ENCODE measurements around the gene RAMP3.

RAMP3 gene

DNA sequence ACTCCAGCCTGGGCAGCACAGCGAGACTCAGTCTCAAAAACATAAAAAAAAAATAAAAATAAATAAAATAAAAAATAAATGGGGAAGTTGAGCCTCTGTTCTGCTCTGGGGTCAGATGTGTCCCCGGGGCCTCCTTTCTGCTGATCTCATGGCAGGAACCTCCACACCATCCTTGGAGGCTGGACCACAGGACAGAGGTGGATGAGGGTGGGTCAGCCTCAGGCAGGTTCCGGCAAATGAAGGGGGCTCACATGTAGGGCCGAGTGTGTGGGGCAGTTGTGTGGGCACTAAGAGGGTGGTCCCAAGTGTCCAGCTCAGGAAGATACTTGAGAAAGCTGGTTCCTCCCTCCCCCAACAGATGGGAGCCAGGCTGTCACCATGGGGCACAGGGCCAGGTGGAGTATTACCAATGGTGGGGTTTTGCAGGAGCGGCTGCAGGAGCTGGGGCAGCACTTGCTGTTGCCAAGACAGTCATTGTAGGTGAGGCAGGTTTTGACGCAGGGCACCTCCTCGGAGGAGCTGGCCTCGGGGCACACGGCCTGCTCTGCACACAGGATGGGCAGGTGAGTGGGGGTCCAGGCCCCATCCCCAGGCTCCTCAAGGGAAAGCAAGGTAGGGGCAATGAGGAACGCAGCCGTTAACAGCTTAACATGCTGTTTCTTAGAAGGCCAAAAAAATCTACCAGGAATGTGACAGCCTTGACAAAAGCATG is 32.2 kb upstream of the RAMP3 start:
- no peak for DNase-seq (ENCODE audit: extremely low read depth, low read depth)
- no peak for TF ChIP-seq CTCF (IDR thresholded peaks at IDR 0.05; ENCODE audit: low read depth, low read length)

DNA sequence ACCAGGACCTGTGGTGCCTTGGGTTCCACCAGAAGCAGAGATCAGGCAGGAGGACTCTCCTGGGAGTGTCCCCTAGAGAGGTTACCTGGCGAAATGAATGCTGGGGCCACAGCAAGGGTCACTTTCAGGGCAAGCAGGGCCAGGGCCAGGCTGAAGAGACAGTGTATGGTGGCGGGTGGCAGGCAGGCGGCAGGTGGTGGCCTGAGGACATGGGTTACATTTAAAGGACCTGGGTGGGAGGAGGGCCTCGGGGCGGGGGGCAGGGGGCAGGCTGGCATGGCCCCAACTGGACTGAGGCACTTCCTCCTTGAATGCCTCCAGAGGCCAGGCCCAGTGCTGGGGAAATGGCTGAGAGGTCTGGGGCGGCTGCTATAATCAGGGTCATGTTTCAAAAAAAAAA is 31.4 kb upstream of the RAMP3 start:
- DNase-seq (ENCODE audit: extremely low read depth, low read depth), result no peak
- no peak for TF ChIP-seq CTCF (IDR thresholded peaks at IDR 0.05; ENCODE audit: low read depth, low read length)

GRCh38 chr7:45126920-45127319 is 30.7 kb upstream of the RAMP3 start:
- no peak for TF ChIP-seq CTCF (IDR thresholded peaks at IDR 0.05; ENCODE audit: low read depth, low read length)
- no peak for DNase-seq (ENCODE audit: extremely low read depth, low read depth)

GRCh38 chr7:45129181-45129800 is 28.3 kb upstream of the RAMP3 start:
- DNase-seq (ENCODE audit: extremely low read depth, low read depth), result no peak
- TF ChIP-seq CTCF (IDR thresholded peaks at IDR 0.05; ENCODE audit: low read depth, low read length), result no peak

DNA sequence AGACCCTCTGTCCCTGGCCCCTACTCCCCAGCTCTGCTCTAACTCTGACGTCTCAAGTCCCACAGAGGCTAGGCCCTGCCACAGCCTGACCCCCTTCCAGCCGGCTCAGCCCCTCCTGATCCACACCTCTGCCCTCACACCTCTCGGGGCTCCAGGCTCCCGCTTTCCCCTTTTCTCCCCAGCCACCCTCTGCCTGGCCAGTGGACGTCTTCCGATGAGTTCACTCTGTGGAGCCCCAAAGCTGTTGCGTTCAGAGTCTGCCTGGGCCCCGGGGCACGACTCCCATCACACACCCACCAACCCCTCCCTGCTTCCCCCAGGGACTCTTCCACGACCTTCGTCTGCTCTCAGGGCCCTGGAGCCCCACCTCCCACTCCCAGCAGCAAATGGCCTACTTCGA is 27.7 kb upstream of the RAMP3 start:
- no peak for TF ChIP-seq CTCF (IDR thresholded peaks at IDR 0.05; ENCODE audit: low read depth, low read length)

DNA sequence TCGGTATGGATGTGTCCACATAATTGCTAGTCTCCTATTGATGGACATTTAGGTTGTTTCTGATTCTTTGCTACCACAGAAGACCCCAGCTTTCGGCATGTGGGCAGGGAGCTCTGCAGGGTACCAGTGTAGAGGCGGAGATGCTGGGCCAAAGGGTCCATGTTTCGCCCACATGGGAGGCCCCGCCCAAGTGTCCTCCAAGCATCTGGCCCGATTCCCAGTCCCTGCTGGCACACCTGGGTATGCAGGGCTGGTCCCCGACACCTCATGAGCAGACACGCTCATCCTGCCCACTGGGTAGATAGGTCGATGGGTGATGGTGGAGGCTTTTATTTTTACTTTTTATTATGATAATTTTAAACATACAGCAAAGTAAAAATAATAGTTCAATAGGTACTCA is 26.7 kb upstream of the RAMP3 start:
- TF ChIP-seq CTCF (IDR thresholded peaks at IDR 0.05; ENCODE audit: low read depth, low read length), result no peak

More for the DNA sequence above, 27.7 kb upstream of the RAMP3 start:
- no peak for DNase-seq (ENCODE audit: extremely low read depth, low read depth)

DNA sequence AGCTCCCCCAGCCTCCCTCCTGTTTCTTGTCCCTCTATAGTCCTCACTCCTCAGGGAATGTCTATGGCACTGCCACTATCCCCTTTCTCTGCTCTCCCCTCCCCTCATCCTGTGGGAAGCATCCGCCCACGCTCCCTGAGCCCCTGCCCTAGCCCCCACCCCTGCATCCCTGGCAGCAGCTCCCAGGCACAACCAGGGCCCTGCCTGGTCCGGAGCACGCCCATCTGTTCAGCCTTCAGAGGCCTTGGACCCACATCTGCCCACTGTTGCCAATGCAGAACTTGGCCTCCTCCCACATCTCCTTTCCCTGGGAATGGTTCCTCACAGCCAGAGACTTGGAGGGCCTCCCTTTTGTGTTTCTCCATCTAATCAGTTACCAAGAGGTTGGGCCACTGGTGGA is 25.7 kb upstream of the RAMP3 start:
- no peak for DNase-seq (ENCODE audit: extremely low read depth, low read depth)
- no peak for TF ChIP-seq CTCF (IDR thresholded peaks at IDR 0.05; ENCODE audit: low read depth, low read length)

More for the DNA sequence above, 26.7 kb upstream of the RAMP3 start:
- no peak for DNase-seq (ENCODE audit: extremely low read depth, low read depth)
